Fibroblast of lung (primary cell): ENCODE results near the gene UBTFL1.

Experiments
- EZH2 ChIP-seq: IDR thresholded peaks from 2 replicates; pipeline ENCODE4 v1.5.1; 2012; ENCODE audit warnings: low read length, control low read depth, mild to moderate bottlenecking; ENCODE audit errors: missing control alignments
- TF ChIP-seq, protein P1 (sequence below), 2 donors: IDR thresholded peaks in 1 of 2; conservative IDR thresholded peaks in 1 of 2; 1 replicate in 1 of 2; 2 replicates in 1 of 2; pipeline ENCODE4 v1.5.1; 2011 to 2012; ENCODE audit warnings: low read length in 2 of 2, control low read depth in 1 of 2, inconsistent platforms in 1 of 2, low read depth in 1 of 2, mild to moderate bottlenecking in 1 of 2

DNA sequence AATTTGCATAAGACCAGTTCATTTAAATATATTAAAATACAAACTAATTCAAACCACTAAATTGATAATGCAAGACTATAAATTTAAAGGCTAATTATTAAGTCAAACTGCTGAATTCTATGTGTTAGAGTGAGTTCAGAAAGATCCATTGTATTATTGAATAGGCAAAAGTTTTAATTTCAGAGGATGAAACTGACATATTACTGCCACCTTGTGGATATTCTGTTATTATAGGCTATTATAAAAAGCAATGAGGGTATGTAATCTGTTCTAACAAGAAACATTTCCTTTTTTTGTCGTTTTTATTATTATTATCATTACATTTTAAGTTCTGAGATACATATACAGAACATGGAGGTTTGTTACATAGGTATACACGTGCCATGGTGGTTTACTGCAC, 27.8 kb downstream of the UBTFL1 start:
- no peak for TF ChIP-seq EZH2
- TF ChIP-seq, protein P1, sequence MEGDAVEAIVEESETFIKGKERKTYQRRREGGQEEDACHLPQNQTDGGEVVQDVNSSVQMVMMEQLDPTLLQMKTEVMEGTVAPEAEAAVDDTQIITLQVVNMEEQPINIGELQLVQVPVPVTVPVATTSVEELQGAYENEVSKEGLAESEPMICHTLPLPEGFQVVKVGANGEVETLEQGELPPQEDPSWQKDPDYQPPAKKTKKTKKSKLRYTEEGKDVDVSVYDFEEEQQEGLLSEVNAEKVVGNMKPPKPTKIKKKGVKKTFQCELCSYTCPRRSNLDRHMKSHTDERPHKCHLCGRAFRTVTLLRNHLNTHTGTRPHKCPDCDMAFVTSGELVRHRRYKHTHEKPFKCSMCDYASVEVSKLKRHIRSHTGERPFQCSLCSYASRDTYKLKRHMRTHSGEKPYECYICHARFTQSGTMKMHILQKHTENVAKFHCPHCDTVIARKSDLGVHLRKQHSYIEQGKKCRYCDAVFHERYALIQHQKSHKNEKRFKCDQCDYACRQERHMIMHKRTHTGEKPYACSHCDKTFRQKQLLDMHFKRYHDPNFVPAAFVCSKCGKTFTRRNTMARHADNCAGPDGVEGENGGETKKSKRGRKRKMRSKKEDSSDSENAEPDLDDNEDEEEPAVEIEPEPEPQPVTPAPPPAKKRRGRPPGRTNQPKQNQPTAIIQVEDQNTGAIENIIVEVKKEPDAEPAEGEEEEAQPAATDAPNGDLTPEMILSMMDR (conservative IDR thresholded peaks at IDR 0.05 in 1 of 2, IDR thresholded peaks at IDR 0.05 in 1 of 2; ENCODE audit: low read depth in 1 of 2, low read length in 2 of 2) = peak in 1 of 2 donors; percentile 30
